Activated CD4-positive, alpha-beta T cell treated with anti-CD3 and anti-CD28 coated beads, Interleukin-2, Interleukin-4, amounts not matched to agents 100 ng/mL and 50 ng/mL, durations not matched to agents 16 hours and 8 hours (primary cell): ENCODE results near the gene CLDN20.

Source experiments
- DNase-seq: peaks from one replicate; pipeline ENCODE4 v3.0.0-alpha.2; 2020; ENCODE audit warnings: low spot score

CLDN20 gene

DNA sequence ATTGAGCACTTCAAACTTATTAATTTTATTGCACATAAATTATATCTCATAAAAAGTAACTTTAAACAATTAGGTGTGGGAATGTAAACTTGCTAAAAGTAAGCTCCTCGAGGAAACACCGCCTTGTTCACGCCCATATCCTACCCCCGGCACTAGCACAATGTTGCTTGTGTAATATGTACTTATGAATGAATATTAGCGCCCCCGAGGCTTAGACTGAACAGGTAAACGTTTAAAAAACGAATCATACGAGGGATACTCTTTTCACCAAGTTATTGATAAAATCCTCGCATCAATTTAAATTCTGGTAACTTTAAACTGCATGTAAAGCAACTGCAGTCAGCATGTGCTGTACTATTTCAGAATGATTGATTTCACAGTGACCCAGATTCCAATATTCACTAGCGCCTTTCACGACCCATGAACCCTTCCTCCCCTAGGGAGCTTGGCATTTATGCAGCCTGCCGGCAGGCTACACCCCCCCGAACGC is 49.8 kb downstream of the CLDN20 start:
- no peak for DNase-seq

GRCh38 chr6:155314092-155314772 is 50.4 kb downstream of the CLDN20 start, which contains the start of gene TFB1M:
TFB1M (minus strand) TSS chr6:155314484; CDS start chr6:155314428, 56 bp downstream.
- peak; percentile 99 for DNase-seq

GRCh38 chr6:155314773-155315515 is 51.1 kb downstream of the CLDN20 start:
- DNase-seq = peak; percentile 82

- DNase-seq = no peak
Measured at GRCh38 chr6:155315516-155315871, 51.7 kb downstream of the CLDN20 start.

DNA sequence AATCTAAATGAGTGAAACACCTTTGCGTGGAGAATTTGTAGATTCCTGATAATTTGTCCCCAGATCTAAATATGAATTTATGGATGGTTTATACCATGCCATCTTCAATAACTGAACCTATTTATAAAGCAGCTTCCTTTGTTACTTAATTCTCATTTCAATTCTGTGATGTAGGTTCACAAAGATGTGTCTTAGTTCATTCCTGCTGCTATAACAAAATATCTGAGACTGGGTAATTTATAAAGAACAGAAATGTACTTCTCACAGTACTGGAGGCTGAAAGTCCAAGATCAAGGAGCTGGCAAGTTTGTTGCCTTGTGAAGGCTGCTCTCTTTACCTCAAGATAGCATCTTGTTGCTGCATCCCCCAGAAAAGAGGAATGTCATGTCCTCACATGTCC is 52.6 kb downstream of the CLDN20 start:
- no peak for DNase-seq

DNA sequence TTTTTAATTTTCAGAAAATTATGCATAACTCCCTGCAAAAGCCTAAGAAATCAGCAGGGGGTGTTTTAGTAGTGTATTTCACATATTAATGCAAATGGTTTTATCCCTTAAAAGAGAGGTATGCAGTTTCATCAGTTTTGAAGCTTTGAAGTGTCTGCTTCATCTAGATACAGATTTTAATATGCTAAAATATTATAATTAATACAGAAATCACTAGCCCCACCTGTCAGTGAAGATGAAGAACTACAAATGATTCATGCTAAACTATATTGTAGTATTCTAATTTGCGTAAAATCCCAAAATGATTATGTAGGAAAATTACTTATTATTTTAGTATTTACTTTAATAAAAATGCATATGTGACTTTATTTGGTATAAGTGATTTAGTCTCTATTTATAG is 53.4 kb downstream of the CLDN20 start:
- no peak for DNase-seq

DNA sequence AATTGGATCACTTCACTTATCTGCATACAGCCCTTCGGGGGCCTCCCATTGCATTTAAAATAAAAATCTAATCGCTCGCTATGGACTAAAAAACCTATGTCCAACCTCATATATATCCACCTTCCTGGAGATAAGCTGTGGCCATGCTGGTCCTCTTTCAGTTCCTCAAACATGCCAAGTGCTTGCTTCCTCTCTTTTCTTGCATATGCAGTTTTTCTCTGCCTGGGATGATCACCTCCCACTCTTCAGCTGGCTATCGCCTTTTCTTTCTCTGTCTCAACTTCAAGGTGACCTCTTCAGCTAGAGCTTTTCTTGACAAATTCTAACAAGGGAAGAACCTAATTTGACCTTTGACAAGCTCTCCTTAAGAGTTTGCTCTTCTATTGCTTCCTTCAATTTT is 56.1 kb downstream of the CLDN20 start:
- no peak for DNase-seq

GRCh38 chr6:155324172-155324571 is 60.4 kb downstream of the CLDN20 start:
- no peak for DNase-seq

DNA sequence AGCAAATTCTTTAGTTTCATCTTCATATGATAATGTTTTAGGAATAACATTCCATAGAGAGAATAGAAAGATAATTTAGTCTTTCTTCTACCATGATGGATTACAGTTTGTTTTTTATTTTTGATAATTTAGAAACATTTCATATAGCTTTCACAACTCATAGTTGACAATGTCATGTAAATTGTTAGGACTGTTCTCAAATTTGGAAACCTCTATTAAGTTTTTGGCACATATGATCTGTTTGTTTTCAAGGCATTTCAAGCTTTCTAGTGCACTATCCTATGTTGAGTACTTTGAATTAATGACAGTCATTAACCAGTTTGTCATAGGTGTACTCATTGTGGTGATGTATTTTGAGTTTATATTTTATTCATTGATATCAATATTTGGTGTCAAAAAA is 61.2 kb downstream of the CLDN20 start:
- no peak for DNase-seq

- no peak for DNase-seq
Measured at GRCh38 chr6:155325700-155326516, 62.1 kb downstream of the CLDN20 start.
